Kidney epithelial cell (primary cell): Measurements from ENCODE around the gene SLC43A3. TPM values are rescaled to one million over a fixed set of nuclear protein-coding genes. Genes with fewer than 3 reads are reported as not detected.

Experiments used
- DNase-seq: peaks from one replicate; pipeline ENCODE4 v3.0.0-alpha.2; 2010; ENCODE audit warnings: low read depth
- H3K27me3 ChIP-seq: 2 replicates; pipeline ENCODE4 v1.6.0; 2011; ENCODE audit warnings: low read length; ENCODE audit not compliant: control insufficient read depth, insufficient read depth
- H3K36me3 ChIP-seq: 2 replicates; pipeline ENCODE4 v1.5.1; 2011; ENCODE audit warnings: low read length; ENCODE audit not compliant: control insufficient read depth, insufficient read depth
- H3K4me3 ChIP-seq: 2 replicates; pipeline ENCODE4 v1.5.1; 2011; ENCODE audit warnings: low read depth, mild to moderate bottlenecking, control low read depth, low read length
- CTCF ChIP-seq: IDR thresholded peaks from 2 replicates; pipeline ENCODE4 v1.5.1; 2011; ENCODE audit warnings: mild to moderate bottlenecking, moderate library complexity, low read length, control low read depth, inconsistent platforms; ENCODE audit not compliant: insufficient read depth, poor library complexity, severe bottlenecking
- total RNA-seq: library from RNA; depleted of rRNA; stranded (reverse); fragments of >200 nt; gene quantifications from 2 replicates; pipeline ENCODE4 v1.2.3, GENCODE V29; 2015

Gene SLC43A3
- total RNA-seq, 1 donor from 2014 or later = 108 TPM

GRCh38 chr11:57375490-57375889 is 51.4 kb downstream of the SLC43A3 start:
- H3K4me3 ChIP-seq = no peak overlapping the region
- no peak for DNase-seq
- no peaks in the 10 kb centered on the region for H3K36me3 ChIP-seq
- H3K27me3 ChIP-seq = peaks cover 8% of the 10 kb centered on the region
- TF ChIP-seq CTCF = no peak

- H3K27me3 ChIP-seq = peaks cover 8% of the 10 kb centered on the region
These were observed 52.0 kb downstream of the SLC43A3 start for GRCh38 chr11:57374966-57375365.

GRCh38 chr11:57373146-57373545 is 53.8 kb downstream of the SLC43A3 start:
- no peak for TF ChIP-seq CTCF
- no peak for DNase-seq
- Histone ChIP-seq H3K27me3 (peaks cover 5% of the 10 kb centered on the region), H3K36me3 (no peaks in the 10 kb centered on the region), H3K4me3 (no peak overlapping the region)

More at GRCh38 chr11:57374966-57375365, 52.0 kb downstream of the SLC43A3 start:
- TF ChIP-seq CTCF = no peak
- DNase-seq = no peak
- no peaks in the 10 kb centered on the region for H3K36me3 ChIP-seq
- H3K4me3 ChIP-seq = no peak overlapping the region

- H3K36me3 ChIP-seq = no peaks in the 10 kb centered on the region
- H3K4me3 ChIP-seq = no peak overlapping the region
- no peaks in the 10 kb centered on the region for H3K27me3 ChIP-seq
- DNase-seq = no peak
- no peak for TF ChIP-seq CTCF
These were observed 56.0 kb downstream of the SLC43A3 start for GRCh38 chr11:57370941-57371340.

- no peaks in the 10 kb centered on the region for H3K27me3 ChIP-seq
- no peak overlapping the region for H3K4me3 ChIP-seq
- no peak for DNase-seq
- no peak for TF ChIP-seq CTCF
- H3K36me3 ChIP-seq = no peaks in the 10 kb centered on the region
These were observed 56.7 kb downstream of the SLC43A3 start for GRCh38 chr11:57370251-57370650.

- Histone ChIP-seq H3K4me3 (no peak overlapping the region), H3K27me3 (no peaks in the 10 kb centered on the region), H3K36me3 (no peaks in the 10 kb centered on the region)
- no peak for DNase-seq
- no peak for TF ChIP-seq CTCF
These were observed 58.1 kb downstream of the SLC43A3 start for GRCh38 chr11:57368845-57369232.
